OCI-LY7 (cell line): ENCODE results near the gene ZHX3. TPM values are rescaled to one million over a fixed set of nuclear protein-coding genes. Genes with fewer than 3 reads are reported as not detected.

Source experiments
- BruUV-seq: library from RNA; stranded (reverse); fragments of 400-500 nt; replicated peaks from 2 replicates; lab custom pipeline; 2021; lab: Mats Ljungman, UMichigan
- CTCF ChIA-PET: fragments of 300-600 bp; sonication (Branson Sonifier 250); formaldehyde crosslinking; loops from one replicate; lab custom pipeline; 2022; ENCODE audit warnings: antibody characterized with exemption; ENCODE audit not compliant: unreplicated experiment; lab: Charles Lee
- POLR2A ChIA-PET: fragments of 300-600 bp; sonication (Branson Sonifier 250); formaldehyde crosslinking; loops from one replicate; lab custom pipeline; 2022; ENCODE audit warnings: antibody characterized with exemption; lab: Charles Lee
- DNase-seq: peaks from one replicate; pipeline ENCODE4 v3.0.0-alpha.2; 2015; ENCODE audit warnings: low spot score
- H2AFZ ChIP-seq: fragments of 200-600 bp; sonication (generic), shearing (Covaris generic); 2 replicates; pipeline ENCODE4 v1.6.1; 2014; ENCODE audit warnings: mild to moderate bottlenecking, antibody characterized with exemption, low read length, moderate library complexity
- H3K27ac ChIP-seq: fragments of 200-600 bp; sonication (generic); 2 replicates; pipeline ENCODE4 v1.5.1; 2014; ENCODE audit warnings: mixed run types, low read depth, mild to moderate bottlenecking, moderate library complexity, low read length, inconsistent platforms; ENCODE audit not compliant: poor library complexity, severe bottlenecking
- H3K36me3 ChIP-seq: fragments of 200-600 bp; sonication (generic); 2 replicates; pipeline ENCODE4 v1.6.1; 2014; ENCODE audit warnings: mild to moderate bottlenecking, antibody characterized with exemption, low read length, moderate library complexity, mixed read lengths; ENCODE audit not compliant: insufficient read depth
- H3K4me1 ChIP-seq: fragments of 200-600 bp; sonication (generic); 2 replicates; pipeline ENCODE4 v1.5.1; 2014; ENCODE audit warnings: mild to moderate bottlenecking, low read length; ENCODE audit not compliant: insufficient read depth, poor library complexity, severe bottlenecking
- H3K4me2 ChIP-seq: fragments of 200-600 bp; sonication (generic); 2 replicates; pipeline ENCODE4 v1.6.1; 2014; ENCODE audit warnings: mild to moderate bottlenecking, low read length
- H3K4me3 ChIP-seq: fragments of 200-600 bp; sonication (generic); 2 replicates; pipeline ENCODE4 v1.5.1; 2014; ENCODE audit warnings: mild to moderate bottlenecking, low read depth, low read length; ENCODE audit not compliant: poor library complexity, severe bottlenecking
- H3K79me2 ChIP-seq: fragments of 200-600 bp; sonication (generic); 2 replicates; pipeline ENCODE4 v1.6.1; 2016; ENCODE audit warnings: low read depth, mild to moderate bottlenecking, low read length, moderate library complexity, mixed read lengths; ENCODE audit not compliant: insufficient read depth
- H3K9me2 ChIP-seq: fragments of 200-600 bp; sonication (generic); 2 replicates; pipeline ENCODE4 v1.6.1; 2016; ENCODE audit warnings: mild to moderate bottlenecking, low read length, mixed read lengths; ENCODE audit not compliant: insufficient read depth
- H3K9me3 ChIP-seq: fragments of 200-600 bp; sonication (generic); 2 replicates; pipeline ENCODE4 v1.6.1; 2014; ENCODE audit warnings: mild to moderate bottlenecking, mixed run types, low read length, mixed read lengths
- H4K20me1 ChIP-seq: fragments of 200-600 bp; sonication (generic); 2 replicates; pipeline ENCODE4 v1.6.1; 2014; ENCODE audit warnings: mild to moderate bottlenecking, antibody characterized with exemption, low read length, moderate library complexity, mixed read lengths; ENCODE audit not compliant: insufficient read depth
- CTCF ChIP-seq: fragments of 200-600 bp; sonication (generic); conservative IDR thresholded peaks from 2 replicates; pipeline ENCODE4 v1.5.1; 2014; ENCODE audit warnings: mild to moderate bottlenecking, antibody characterized with exemption, low read length, moderate library complexity, mixed read lengths
- EZH2phosphoT487 ChIP-seq: fragments of 200-600 bp; sonication (generic); IDR thresholded peaks from 2 replicates; pipeline ENCODE4 v1.6.1; 2018; ENCODE audit warnings: low read depth, borderline replicate concordance, mild to moderate bottlenecking, mixed run types, antibody characterized with exemption, low read length, moderate library complexity, mixed read lengths
- intact Hi-C: fragments of 100-400 bp; cut with micrococcal nuclease; formaldehyde crosslinking; loops from one replicate; pipeline ENCODE4 v1.10.0; 2022; ENCODE audit not compliant: unreplicated experiment
- total RNA-seq, 2 experiments: library from RNA; depleted of rRNA in 1 of 2; stranded (reverse); fragments of >200 nt in 1 of 2; shearing (Covaris generic) in 1 of 2; gene quantifications; 2 replicates each; pipeline ENCODE4 v1.2.3, GENCODE V29; 2014 to 2022

The ZHX3 gene
- total RNA-seq, 2 experiments from 2014 or later, result 5.8 to 16.9 TPM

GRCh38 chr20:41223112-41223511 lies 94.4 kb downstream of the ZHX3 start:
- H3K9me3 ChIP-seq, result no peaks in the 10 kb centered on the region
- POLR2A ChIA-PET, result no interaction called here
- H3K9me2 ChIP-seq, result no peaks in the 10 kb centered on the region
- H3K4me3 ChIP-seq, result no peak overlapping the region
- H2AFZ ChIP-seq, result no peak overlapping the region
- H4K20me1 ChIP-seq, result no peaks in the 10 kb centered on the region
- no peak for DNase-seq
- no peaks in the 10 kb centered on the region for H3K36me3 ChIP-seq
- H3K27ac ChIP-seq, result no peak overlapping the region
- TF ChIP-seq CTCF (no peak), EZH2phosphoT487 (no peak)
- CTCF ChIA-PET, result no interaction called here
- intact Hi-C loops, result no loop called here
- no TSS peak for BruUV-seq
- H3K79me2 ChIP-seq, result no peaks in the 10 kb centered on the region
- H3K4me2 ChIP-seq, result no peak overlapping the region
- H3K4me1 ChIP-seq, result no peaks in the 10 kb centered on the region

GRCh38 chr20:41222703-41223102 lies 94.8 kb downstream of the ZHX3 start:
- Histone ChIP-seq H3K9me2 (no peaks in the 10 kb centered on the region), H3K36me3 (no peaks in the 10 kb centered on the region), H2AFZ (no peak overlapping the region), H3K4me1 (no peaks in the 10 kb centered on the region), H3K4me2 (no peak overlapping the region), H3K9me3 (no peaks in the 10 kb centered on the region), H3K79me2 (no peaks in the 10 kb centered on the region), H3K27ac (no peak overlapping the region), H4K20me1 (no peaks in the 10 kb centered on the region), H3K4me3 (no peak overlapping the region)
- intact Hi-C loops, result no loop called here
- no TSS peak for BruUV-seq
- TF ChIP-seq EZH2phosphoT487 (no peak), CTCF (no peak)
- no peak for DNase-seq
- CTCF ChIA-PET, result no interaction called here
- POLR2A ChIA-PET, result no interaction called here

- no peaks in the 10 kb centered on the region for H4K20me1 ChIP-seq
- no peaks in the 10 kb centered on the region for H3K79me2 ChIP-seq
- no peak for DNase-seq
- intact Hi-C loops, result no loop called here
- no peak for TF ChIP-seq CTCF
- TF ChIP-seq EZH2phosphoT487, result no peak
- H3K4me3 ChIP-seq, result no peak overlapping the region
- ChIA-PET POLR2A (no interaction called here), CTCF (interaction anchor here (0.6 kb wide), 1 partner anchor 21 kb away, joined by 3 read pairs; no protein-coding TSS in a partner anchor)
- H3K27ac ChIP-seq, result no peak overlapping the region
- no TSS peak for BruUV-seq
- H3K36me3 ChIP-seq, result no peaks in the 10 kb centered on the region
- no peak overlapping the region for H3K4me2 ChIP-seq
- no peaks in the 10 kb centered on the region for H3K4me1 ChIP-seq
- H3K9me3 ChIP-seq, result no peaks in the 10 kb centered on the region
- H3K9me2 ChIP-seq, result no peaks in the 10 kb centered on the region
- H2AFZ ChIP-seq, result no peak overlapping the region
Measured at GRCh38 chr20:41222296-41222695, 95.2 kb downstream of the ZHX3 start.
